Activated CD8-positive, alpha-beta T cell treated with anti-CD3 and anti-CD28 coated beads for 36 hours (primary cell): ENCODE measurements around the gene FILIP1. TPM values are rescaled to one million over a fixed set of nuclear protein-coding genes. Genes with fewer than 3 reads are reported as not detected.

ENCODE experiments used
- ATAC-seq: fragments of 200-7000 bp; cut with Tn5 transposase; one replicate; pipeline ENCODE4 v1.10.0; 2021; ENCODE audit warnings: mild to moderate bottlenecking, moderate library complexity
- CTCF ChIA-PET: fragments of 350-600 bp; sonication (Branson Sonifier 250); formaldehyde crosslinking; loops from one replicate; lab custom pipeline; 2021; ENCODE audit warnings: antibody characterized with exemption; lab: Charles Lee
- POLR2A ChIA-PET: fragments of 350-600 bp; sonication (Branson Sonifier 250); formaldehyde crosslinking; loops from one replicate; lab custom pipeline; 2021; ENCODE audit warnings: antibody characterized with exemption; lab: Charles Lee
- DNase-seq: peaks from one replicate; pipeline ENCODE4 v3.0.0-alpha.2; 2020
- H3K27ac Mint-ChIP-seq: one replicate; pipeline ENCODE4 v1.8.0; 2021; ENCODE audit warnings: mild to moderate bottlenecking, mixed read lengths
- H3K27me3 Mint-ChIP-seq: one replicate; pipeline ENCODE4 v1.8.0; 2021; ENCODE audit warnings: mixed read lengths
- H3K36me3 Mint-ChIP-seq: one replicate; pipeline ENCODE4 v1.8.0; 2021; ENCODE audit warnings: low read depth, mixed read lengths
- H3K4me1 Mint-ChIP-seq: one replicate; pipeline ENCODE4 v1.8.0; 2021; ENCODE audit warnings: low read depth, mixed read lengths
- H3K4me3 Mint-ChIP-seq: one replicate; pipeline ENCODE4 v1.8.0; 2021; ENCODE audit warnings: mild to moderate bottlenecking, moderate library complexity, mixed read lengths
- H3K9me3 Mint-ChIP-seq: one replicate; pipeline ENCODE4 v1.8.0; 2021; ENCODE audit warnings: mixed read lengths
- CTCF ChIP-seq: fragments of 200-600 bp; IDR thresholded peaks from one replicate; pipeline ENCODE4 v1.8.0; 2022; ENCODE audit warnings: antibody characterized with exemption, mild to moderate bottlenecking
- intact Hi-C: fragments of 100-400 bp; cut with micrococcal nuclease; formaldehyde crosslinking; loops from one replicate; pipeline ENCODE4 v1.10.0; 2022
- total RNA-seq, 2 experiments: library from RNA; stranded (reverse); gene quantifications; one replicate each; pipeline ENCODE4 v1.2.3, GENCODE V29; 2021

Gene FILIP1
- total RNA-seq, 2 experiments from 2014 or later, result 0.07 TPM; not detected in 1

- Mint-ChIP-seq H3K27ac (no peak overlapping the region), H3K4me3 (no peak overlapping the region), H3K9me3 (no peaks in the 10 kb centered on the region), H3K36me3 (no peaks in the 10 kb centered on the region), H3K27me3 (peaks cover 16% of the 10 kb centered on the region), H3K4me1 (peaks cover 3% of the 10 kb centered on the region)
- intact Hi-C loops, result no loop called here
- ChIA-PET CTCF (no interaction called here), POLR2A (no interaction called here)
- DNase-seq (no peak), ATAC-seq (no peak)
- no peak for TF ChIP-seq CTCF
Measured at GRCh38 chr6:75419980-75420379, 73.6 kb downstream of the FILIP1 start.

GRCh38 chr6:75419416-75419815 is 74.2 kb downstream of the FILIP1 start:
- Mint-ChIP-seq H3K27ac (no peak overlapping the region), H3K4me1 (no peaks in the 10 kb centered on the region), H3K27me3 (peaks cover 22% of the 10 kb centered on the region), H3K4me3 (no peak overlapping the region), H3K9me3 (no peaks in the 10 kb centered on the region), H3K36me3 (no peaks in the 10 kb centered on the region)
- no peak for DNase-seq
- POLR2A ChIA-PET, result no interaction called here
- intact Hi-C loops, result no loop called here
- TF ChIP-seq CTCF, result no peak
- CTCF ChIA-PET, result no interaction called here
- no peak for ATAC-seq

GRCh38 chr6:75418233-75418632 is 75.4 kb downstream of the FILIP1 start:
- Mint-ChIP-seq H3K27me3 (peaks cover 26% of the 10 kb centered on the region), H3K9me3 (no peaks in the 10 kb centered on the region), H3K4me1 (no peaks in the 10 kb centered on the region), H3K4me3 (no peak overlapping the region), H3K27ac (no peak overlapping the region), H3K36me3 (no peaks in the 10 kb centered on the region)
- POLR2A ChIA-PET, result no interaction called here
- intact Hi-C loops, result no loop called here
- CTCF ChIA-PET, result no interaction called here
- no peak for ATAC-seq
- DNase-seq, result no peak
- TF ChIP-seq CTCF, result no peak

- H3K4me3 Mint-ChIP-seq, result no peak overlapping the region
- intact Hi-C loops, result no loop called here
Measured at GRCh38 chr6:75416443-75416842, 77.2 kb downstream of the FILIP1 start.

GRCh38 chr6:75415804-75416203 is 77.8 kb downstream of the FILIP1 start:
- H3K4me1 Mint-ChIP-seq, result no peaks in the 10 kb centered on the region
- no peaks in the 10 kb centered on the region for H3K36me3 Mint-ChIP-seq
- no peak overlapping the region for H3K27ac Mint-ChIP-seq
- no peak overlapping the region for H3K4me3 Mint-ChIP-seq
- H3K9me3 Mint-ChIP-seq, result no peaks in the 10 kb centered on the region
- intact Hi-C loops, result no loop called here
- POLR2A ChIA-PET, result no interaction called here
- DNase-seq (no peak), ATAC-seq (no peak)
- TF ChIP-seq CTCF, result no peak
- peaks cover 31% of the 10 kb centered on the region for H3K27me3 Mint-ChIP-seq
- CTCF ChIA-PET, result no interaction called here

More at GRCh38 chr6:75416443-75416842, 77.2 kb downstream of the FILIP1 start:
- ATAC-seq, result no peak
- TF ChIP-seq CTCF, result no peak
- Mint-ChIP-seq H3K9me3 (no peaks in the 10 kb centered on the region), H3K27me3 (peaks cover 31% of the 10 kb centered on the region), H3K36me3 (no peaks in the 10 kb centered on the region), H3K4me1 (no peaks in the 10 kb centered on the region), H3K27ac (no peak overlapping the region)
- no peak for DNase-seq
- ChIA-PET POLR2A (no interaction called here), CTCF (no interaction called here)
